Stimulated activated CD4-positive, alpha-beta T cell treated with anti-CD3 and anti-CD28 coated beads, Interleukin-1b, Interleukin-23, amount 100 ng/mL, for 4 hours (primary cell): ENCODE results near the gene GALT.
A peak's percentile ranks its signal among the peaks of the same experiment; 100 is the strongest.

Experiments
- DNase-seq, 2 donors: peaks; one replicate each; pipeline ENCODE4 v3.0.0-alpha.2; 2020; ENCODE audit warnings: low read depth in 2 of 2

GALT gene

DNA sequence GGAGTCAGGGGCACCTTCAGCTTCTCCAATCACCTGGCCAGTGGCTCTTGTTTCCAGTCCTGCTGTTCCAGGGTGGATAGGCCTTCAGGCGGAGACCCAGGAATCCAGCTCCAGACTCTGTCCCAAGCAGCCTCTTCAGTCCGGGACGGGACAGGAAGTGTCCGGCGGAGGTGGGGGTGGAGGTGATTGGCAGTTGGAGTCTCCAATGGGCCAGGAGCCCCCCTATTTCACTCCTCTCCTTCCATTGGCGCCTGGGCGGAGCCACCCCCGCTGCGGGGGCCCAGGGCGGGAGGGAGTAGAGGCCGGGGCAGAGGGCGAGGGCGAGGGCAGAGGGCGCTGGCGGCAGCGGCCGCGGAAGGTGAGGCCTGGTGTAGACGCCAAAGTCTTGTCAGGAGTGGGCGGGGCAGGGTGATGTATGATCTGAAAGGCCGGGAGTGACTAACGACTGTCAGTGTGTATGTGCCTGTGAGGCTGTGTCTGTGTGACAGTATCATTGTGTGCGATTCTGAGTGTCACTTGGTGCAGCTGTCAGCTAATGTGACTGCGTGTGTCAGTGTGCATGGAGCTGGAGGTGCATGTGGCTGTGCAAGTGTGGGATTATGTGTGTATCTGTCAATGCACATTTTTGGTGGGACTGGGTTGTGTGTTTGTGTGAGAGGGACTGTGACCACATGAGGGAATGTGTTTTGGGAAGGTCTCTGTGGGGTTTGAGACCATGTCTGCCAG is 5.6 kb downstream of the GALT start, which contains the start of gene IL11RA:
IL11RA (plus strand) TSS at position 310 of the 726 bp plus-strand sequence. CDS start 3,033 bp downstream, outside the sequence.
- peak in 1 of 2 donors; percentile 36 for DNase-seq

DNA sequence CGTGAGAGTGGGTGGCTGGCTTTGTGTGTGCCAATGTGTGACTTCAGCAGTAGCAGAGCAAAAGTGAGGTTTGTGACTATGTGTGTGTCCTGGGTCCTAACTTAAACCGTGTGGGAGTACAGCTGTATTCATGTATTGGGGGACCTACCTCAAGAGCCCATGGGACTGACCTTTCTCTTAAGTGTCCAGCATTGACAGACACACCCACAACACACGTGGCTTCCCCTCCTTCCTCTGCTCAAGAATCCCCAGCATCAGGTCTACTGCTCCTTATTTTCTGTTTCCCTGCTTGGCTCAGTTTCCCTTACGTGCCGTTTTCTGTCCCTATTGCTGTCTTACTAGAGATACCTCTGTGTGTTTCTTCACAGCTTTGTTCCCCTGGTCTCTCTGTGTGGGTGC is 6.1 kb downstream of the GALT start:
- DNase-seq: no peak

DNA sequence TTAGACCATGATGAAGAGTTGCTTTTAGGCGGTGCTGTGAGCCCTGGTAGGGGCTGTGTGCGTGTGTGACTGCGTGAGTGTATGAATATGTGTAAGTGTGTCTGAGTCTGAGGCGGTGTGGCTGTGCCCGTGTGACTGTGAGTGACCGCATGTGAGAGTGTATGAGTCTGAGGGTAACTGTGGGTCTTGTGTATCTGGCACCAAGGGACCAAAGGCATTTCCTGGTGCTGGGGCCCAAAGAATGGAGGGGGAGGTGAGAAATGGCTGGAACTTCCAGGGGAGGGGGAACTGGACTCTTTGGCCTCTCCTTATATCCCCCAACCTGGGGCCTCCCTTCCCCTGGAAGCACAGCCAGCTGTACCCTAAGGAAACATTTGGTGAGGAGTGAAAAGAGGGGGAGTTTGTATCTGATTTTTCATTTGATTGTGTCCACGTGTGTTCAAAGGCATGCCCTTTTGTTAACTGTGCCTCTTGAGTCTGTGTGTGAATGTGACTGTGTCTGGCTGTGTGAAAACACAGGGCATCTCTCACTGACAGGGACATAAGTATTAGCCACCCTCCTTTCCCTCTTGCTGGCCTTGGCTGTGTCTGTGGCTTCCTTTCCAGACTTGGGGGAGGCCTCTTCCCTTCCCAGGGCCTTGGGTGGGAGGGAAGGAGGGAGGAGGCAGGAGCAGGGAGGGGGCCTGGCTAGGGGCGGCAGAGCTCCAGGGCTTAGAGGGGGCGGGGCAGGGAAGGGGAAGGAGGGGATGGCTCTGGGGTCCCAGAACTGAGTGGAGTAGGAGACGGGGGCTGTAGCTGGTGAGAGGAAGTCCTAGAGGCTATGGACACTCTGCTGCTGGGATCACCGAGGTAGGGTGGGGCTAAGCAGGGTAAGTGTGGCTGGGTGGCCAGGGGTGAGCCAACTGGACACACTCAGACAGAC is 6.9 kb downstream of the GALT start:
- no peak for DNase-seq

DNA sequence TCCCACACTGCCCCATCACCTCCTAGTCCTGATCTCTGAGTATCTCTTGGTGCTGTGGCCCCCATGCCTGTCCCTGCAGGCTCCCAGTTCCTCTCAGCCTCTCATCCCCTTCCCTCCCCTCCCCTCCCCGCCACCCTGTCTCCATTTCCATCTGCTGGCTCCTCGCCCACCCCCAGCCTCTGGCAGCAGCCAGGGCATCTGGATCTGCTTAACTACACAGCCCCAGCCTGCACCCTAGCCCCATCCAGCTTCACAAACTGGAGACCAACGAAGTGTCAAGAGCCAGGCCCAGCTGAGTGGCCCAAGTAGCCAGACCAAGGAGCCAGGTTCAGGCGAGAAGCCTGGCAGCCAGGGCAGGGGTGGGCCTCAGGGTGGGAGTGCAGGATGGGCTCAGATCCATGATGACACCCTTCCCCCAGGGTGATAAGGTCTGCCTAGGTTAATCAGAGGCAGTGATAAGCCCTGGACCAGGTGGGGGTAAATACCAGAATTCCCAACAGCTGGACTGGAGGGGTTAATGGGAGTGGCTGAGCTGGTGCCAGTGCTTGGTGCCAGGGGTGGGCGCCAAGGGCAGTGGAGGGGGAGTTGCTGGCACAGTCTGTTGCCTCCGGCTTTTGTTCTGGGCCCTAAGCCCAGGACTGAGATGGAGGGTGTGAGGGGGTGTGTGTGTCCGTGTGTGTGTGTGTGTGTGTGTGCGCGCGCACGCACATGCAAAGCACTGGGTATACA is 8.0 kb downstream of the GALT start:
- DNase-seq: no peak

DNA sequence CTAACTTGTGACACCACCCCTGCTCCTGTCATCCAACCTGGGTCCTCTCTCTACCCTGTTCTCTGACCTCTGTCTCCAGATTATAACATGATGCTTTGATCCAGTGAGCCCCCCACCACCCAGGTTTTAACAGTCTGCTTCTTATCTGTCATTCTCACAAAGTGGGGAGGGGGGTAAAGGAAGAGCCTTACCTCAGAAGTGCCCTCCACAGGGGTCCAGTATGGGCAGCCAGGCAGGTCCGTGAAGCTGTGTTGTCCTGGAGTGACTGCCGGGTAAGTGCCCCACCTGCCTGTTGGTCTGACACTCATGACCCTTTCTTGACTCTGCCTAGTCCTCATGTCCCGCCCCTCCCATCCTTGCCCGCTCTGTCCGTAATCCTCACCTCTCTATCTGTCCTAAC is 8.9 kb downstream of the GALT start:
- DNase-seq: no peak

DNA sequence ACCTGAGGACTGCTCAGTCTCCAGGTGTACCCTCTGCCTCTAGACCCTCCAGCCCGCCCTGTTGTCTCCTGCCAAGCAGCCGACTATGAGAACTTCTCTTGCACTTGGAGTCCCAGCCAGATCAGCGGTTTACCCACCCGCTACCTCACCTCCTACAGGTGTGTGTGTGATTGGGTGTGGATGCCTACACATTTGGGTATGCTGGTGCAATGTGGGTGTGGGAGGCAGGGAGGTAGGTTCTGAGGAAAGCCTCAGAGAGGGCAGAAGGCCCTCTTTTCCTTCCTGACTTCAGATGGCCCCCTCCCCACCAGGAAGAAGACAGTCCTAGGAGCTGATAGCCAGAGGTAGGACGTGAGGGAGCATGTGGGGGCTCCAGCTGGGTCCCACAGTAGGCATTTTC is 10.5 kb downstream of the GALT start:
- DNase-seq: no peak

DNA sequence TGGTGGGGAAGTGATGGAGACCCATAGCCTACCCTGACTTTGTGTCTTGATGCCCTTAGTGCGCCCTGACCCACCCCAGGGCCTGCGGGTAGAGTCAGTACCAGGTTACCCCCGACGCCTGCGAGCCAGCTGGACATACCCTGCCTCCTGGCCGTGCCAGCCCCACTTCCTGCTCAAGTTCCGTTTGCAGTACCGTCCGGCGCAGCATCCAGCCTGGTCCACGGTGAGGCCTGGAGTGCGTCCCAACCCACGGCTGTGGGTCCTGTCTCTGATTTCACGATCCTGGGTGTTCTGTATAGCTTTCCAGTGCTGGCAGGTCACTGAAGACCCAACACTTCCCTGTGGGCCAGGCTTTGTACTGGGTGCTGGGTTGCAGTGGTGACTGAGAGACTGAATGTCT is 12.0 kb downstream of the GALT start:
- no peak for DNase-seq

DNA sequence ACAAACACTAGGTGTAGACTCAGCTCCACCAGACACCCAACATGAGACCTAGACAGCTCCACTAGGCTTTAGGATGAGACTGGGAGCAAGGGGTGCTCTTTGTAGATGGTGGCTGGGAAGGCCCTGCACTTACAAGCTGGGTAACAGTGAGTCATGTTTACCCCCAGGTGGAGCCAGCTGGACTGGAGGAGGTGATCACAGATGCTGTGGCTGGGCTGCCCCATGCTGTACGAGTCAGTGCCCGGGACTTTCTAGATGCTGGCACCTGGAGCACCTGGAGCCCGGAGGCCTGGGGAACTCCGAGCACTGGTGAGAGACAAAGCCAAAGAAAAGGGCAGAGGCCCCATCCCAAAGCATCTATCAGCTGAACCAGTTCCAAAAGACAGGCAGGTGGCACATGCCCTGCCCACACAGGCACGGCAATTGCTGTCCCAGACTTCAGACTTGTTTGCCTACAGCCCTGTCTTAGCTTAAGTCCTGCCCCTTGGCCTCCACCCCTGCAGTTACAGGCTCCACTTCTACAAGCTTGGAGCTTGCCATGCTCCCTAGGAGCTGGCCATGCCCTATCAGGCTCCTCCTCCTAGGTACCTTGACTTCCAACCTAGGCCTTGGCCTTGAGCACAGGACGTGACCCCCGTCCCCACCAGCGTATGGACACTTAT is 13.2 kb downstream of the GALT start:
- DNase-seq: no peak

DNA sequence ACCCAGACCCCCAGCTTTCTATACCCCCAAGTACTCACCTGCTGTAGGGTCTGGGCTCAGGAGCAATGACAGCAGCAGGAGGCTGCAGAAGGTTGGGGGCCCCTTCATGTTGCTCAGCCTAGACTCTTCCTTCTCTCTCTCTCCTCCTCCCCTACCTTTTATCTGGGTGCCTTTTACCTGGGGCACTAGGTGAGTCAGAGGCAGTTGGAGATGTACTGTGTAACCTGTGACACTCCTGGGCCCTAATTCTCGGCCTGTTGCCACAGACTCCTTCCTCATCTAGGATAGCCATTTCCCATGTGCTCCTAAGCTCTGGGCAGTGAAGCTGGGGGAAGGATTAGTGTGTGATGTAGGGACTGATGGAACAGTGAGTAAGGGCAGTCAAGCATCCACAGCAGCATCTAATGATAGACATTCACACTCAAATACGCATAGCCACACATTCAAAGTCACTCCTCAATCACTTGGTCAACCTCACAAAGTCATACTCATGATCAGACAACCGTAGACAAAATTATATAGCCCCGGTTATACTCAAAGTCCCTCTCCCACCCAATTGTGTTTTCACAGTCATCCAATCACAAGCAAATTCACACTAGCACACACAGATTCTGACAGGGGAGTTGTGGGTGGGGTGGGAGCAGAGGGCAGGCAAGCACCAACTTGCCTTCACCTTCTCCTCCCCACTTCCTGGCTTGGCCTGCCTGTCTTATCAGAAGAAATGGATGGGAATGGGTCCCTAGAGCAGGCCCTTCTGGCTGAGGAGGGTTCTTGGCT is 16.2 kb downstream of the GALT start, which contains the start of gene CCL27:
CCL27 (minus strand) TSS at position 132 of the 777 bp plus-strand sequence; CDS start at position 108, 24 bp downstream.
- DNase-seq: no peak

DNA sequence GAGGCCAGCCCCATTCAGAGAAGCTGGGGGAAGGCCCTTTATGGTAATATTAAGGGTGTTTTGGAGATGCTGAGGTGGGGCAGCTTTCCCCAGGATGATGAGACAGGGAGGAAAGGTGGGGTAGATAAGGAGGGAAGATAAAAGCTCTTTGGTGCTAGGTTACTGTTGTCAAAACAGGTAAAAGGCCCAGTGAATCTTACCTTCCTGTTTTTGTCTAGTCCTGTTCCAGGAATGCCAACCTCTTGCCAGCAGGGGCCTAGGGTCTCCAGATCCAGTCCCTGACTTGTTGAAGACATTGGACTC is 16.8 kb downstream of the GALT start:
- no peak for DNase-seq

DNA sequence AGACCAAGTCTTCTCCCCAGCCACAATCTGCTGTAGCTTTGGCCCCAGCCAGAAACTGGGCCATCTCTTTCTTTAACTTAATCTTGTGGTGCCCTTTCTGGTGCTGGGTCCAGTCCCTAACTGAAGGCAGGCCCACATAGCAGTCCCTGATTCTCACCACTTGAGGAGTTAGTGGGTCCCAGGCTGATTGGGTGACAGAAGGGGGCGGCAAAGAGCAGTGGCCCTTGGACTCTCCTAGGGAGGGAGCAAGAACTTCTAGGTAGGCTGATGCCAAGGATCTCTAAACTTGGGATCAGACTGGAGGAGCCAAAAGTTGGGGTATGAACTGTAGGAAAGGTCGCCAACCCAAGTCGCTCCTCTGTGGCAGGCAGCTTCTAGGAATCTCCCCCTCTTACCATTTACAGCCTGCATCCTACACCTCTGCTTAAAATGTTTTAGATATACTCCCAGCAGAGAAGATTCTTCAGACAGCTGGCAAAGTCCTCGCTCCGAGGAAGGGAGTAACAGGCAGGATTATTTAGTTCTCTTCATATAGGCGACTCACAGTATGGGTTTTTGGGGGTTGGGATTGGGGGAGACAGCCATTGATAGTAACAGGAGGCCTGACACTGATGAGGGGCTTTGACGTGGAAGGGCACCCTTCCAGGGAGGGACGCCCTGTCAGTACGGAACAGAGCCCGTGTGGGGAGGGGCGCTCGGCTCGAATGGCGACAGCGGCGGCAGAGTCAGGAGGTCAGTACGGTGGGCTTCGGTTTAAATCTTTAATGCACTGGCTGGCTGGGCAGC is 18.0 kb downstream of the GALT start:
- peak in 1 of 2 donors; percentile 68 for DNase-seq

DNA sequence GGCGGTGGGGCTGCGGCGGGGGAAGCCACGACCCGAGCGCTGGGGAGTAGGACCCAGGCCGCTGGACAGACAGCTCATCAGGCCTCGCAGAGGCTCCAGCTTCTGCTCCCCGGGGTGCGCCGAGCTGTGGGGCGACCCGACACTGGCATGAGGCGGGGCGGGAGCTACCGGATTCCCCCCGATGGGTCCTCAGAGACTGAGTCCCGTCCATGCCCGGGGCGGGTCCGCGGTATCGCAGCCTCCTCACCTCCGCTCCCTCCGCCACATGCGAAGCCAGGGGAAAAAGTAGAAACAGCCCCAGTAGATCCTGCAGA is 18.5 kb downstream of the GALT start:
- DNase-seq: no peak

DNA sequence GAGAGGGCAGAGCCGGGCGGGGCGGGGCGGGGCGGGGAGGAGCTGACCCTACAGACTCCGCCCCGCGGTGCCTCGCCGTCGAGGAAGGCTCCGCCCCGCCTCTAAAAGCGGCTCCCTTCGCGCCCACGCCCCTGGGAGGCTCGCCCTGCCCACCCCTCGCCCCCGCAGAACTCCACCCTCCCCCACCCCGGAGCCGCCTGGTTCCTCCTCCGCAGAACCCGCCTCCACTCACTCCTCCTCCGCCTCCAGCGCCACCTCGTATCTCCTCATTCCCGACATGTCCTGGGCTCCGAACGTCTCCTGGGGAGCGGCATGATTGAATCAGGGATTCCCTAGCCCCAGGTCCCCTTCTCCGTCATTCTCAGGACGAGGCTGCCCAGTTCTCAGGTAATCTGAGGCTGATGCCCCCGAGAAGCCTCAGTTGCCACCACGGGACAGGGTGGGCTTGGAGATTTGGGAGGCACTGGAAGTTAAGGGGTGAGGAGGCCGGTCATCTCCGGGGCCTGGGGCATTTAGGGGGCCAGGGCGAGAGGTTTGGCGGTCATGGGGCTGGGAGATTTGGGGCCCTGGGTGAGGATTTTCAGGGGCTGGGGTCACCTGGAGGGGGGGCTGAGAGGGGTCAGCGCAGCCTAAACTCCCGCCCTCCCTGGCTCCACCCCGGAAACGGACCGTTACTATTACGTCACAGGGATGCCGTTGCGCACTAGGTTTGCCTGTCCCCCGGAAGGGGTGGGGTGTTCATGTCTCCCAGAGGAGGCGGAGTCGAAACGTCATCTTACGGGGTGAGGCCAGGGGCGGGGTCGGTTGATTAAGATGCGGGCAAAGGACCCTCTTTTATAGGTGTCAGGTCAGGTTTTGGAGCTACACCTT is 19.1 kb downstream of the GALT start:
- DNase-seq: peak; percentile 73 to 80

DNA sequence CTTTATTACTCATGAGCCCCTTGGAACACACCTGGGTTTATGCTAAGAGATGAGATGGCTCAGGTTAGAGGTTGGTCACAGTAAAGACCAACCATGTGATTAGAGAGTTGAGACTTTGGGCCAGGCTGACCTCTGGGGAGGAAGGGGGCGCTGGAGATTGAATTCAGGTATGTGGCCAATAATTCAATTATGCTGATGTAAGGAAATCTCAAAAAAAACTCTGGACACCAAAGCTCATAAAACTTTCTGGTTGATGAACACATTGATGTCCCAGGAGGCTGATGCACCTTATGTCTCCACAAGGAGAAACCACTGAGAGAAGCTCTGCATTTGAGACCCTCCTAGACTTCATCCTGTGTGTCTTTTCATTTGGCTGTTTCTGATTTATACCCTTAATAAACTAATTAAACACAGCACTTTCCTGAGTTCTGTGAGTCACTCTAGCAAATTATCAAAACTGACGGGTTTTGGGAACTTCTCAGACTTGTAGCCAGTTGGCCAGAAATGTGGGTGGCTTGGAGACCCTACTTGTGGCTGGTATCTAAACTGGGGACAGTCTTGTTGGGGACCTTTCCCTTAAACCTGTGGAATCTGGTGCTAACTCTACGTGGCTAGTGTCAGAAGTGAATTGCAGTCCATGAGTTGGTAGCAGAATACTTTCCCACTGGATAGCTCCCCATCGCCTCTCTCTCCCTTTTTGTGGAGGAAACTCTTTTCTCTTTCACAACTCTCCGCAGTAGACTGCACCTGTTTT is 23.5 kb downstream of the GALT start:
- DNase-seq: no peak

DNA sequence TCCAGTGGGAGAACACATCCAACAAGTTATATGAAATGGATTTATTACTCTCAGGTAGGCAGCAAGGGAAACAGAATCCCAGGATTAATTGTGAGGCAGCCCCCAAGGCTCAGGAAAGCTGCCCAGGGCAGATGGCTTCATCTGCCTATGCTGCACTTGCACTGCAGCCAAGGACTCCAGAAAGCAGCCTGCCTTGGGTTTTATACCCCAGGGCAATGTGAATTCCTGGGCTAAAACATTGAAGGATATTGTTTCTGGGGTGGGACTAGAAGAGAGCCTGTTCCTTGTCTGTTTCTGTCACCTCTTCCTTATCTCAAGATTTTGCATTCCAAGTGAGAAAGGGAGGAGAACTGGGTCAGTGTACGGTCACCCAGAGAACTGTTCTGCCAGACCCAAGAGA is 24.8 kb downstream of the GALT start:
- no peak for DNase-seq

DNA sequence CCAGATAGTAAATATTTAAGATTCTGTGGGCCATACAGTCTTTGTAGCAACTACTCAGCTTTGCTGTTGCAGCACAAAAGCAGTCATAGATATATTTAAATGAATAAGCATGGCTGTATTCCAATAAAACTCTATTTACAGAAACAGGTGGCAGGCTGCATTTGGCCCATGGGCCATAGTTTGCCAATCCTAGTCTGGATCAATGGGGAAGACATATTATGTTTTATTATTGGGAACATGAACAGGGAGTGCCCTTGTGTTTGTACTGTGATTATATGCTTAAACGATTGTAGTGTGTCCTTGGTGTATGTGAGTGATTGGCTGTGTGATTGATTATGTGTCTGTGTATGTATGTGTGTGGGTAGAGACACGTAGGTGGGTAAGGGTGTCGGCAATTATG is 28.0 kb downstream of the GALT start:
- DNase-seq: no peak

DNA sequence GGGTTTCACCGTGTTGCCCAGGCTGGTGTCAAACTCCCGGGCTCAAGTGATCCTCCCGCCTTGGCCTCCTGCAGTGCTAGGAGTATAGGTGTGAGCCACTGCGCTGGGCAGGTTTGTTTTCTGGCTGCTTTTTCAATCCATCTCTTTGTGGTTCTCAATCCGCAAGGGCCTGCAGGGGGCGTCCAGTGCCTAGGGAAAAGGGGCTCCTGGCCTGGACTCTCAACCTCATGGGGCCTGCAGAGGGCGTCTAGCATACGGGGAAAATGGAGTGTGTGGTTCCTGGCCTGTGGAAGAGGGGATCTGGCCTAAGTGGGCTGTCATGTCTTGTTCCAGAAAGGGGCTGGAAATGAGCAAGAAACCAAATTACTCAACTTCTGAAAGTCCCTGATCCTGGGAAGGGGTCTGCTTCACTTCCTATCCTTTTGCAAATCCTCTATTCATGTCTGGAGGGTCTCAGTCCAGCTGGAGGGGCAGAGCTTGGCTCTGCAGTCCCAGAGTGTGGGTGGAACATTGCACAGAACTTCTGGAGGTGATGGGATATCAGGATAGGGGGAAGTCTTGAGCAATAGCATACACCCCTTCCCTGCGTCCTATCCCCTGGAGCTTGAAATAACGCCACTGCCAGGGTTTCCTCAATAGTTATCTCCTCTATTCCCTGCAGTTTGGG is 28.7 kb downstream of the GALT start:
- DNase-seq: peak; percentile 32 to 54

DNA sequence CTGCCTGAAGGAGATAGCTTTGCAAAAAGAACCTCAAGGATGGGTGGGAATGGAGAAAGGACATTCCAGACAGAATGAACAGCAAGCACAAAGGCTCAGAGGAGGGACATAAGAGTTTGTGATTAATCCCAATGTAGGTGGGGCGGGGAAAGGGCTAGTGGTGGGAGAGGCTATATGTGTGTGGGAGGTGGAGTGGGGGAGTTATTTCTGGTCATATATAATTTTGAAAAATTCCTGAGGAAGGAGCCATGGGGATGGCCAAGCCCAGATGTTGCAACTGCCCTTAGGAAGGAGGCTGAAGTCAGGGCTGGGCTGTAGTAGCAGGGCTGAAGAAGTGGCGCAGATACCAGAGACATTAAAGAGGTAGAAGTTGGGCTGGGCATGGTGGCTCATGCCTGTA is 29.4 kb downstream of the GALT start:
- no peak for DNase-seq
